Fibroblast of skin of left quadriceps (primary cell): ENCODE data around the gene KCNIP1.

Source experiments
- DNase-seq, 2 experiments: peaks; one replicate each; pipeline ENCODE4 v3.0.0-alpha.2; 2013; ENCODE audit warnings: low read depth in 2 of 2

The KCNIP1 gene

GRCh38 chr5:170483701-170484458 lies 19.9 kb upstream of the KCNIP1 start:
- DNase-seq, result no peak

- DNase-seq, result no peak
Measured at GRCh38 chr5:170484459-170484831, 19.4 kb upstream of the KCNIP1 start.

- no peak for DNase-seq
Measured at GRCh38 chr5:170484847-170485615, 18.8 kb upstream of the KCNIP1 start.

DNA sequence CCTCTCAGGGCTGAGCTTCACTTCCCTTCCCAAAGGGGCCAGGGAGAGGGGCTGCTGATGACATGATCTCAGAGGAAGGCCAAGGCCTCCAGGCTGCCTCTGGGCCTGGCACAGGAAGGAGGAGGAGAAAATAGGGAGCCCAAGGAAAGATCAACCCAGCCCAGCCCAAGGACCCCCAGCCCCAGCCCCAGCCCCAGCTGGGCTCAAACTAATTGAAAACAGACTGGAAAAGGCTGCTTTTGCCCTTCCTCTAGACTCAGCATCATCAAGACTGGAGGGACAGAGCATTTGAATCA lies 18.3 kb upstream of the KCNIP1 start:
- DNase-seq, result no peak

DNA sequence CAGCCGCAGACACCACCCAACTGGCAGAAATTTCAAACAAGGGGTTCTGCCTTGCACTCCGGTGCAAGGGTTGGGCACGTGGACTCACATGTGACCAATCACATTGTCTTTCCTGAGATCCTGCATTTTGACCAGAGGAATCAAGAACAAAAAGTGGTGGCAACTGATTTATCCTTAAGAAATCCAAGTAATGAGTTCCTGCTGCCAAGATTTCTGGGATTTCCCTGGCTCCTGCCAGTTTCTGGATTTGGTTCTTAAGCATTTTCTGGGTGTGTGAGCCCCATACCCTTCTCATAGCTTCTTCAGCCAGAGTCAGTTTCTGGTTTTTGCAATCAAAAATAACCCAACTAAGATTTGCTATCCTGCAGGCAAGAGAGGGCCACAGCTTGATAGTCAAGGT lies 17.4 kb upstream of the KCNIP1 start:
- DNase-seq, result no peak

GRCh38 chr5:170488570-170488969 lies 15.2 kb upstream of the KCNIP1 start:
- no peak for DNase-seq

DNA sequence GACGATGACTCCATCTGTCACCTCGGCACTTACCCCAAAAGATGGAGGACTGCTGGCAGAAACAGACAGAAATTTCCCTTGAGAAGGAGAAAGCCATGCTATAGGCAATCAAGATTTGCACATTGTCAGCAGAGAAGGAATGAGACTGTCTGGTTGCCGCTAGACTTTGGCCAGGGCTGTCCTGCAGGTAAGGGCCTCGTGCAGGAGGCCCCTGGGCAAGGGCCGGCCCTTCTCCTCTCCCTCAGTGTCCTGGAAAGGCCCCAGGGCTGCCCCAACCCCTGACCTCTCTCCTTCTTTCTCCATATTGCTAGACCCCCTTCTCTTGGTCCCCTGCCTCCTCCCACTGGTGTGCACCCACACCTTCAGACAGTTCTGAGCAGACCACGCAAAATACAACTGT lies 14.6 kb upstream of the KCNIP1 start:
- DNase-seq, result no peak

DNA sequence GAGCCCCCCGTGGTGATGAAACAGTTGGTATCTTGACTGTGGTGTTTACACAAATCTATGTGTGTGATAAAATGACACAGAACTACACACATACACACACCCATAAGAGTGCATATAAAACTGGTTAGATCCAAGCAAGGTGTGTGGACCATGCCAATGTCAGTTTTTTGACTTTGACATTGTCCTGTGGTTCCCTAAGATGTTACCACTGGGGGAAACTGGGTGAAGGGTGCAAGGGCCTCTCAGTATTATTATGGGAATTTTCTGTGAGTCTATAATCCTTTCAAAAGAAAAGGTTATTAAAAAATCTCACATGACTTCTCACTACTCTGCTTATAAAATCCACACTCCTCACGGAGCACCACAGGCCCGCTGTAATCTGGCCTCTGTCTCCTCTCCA lies 13.4 kb upstream of the KCNIP1 start:
- no peak for DNase-seq

DNA sequence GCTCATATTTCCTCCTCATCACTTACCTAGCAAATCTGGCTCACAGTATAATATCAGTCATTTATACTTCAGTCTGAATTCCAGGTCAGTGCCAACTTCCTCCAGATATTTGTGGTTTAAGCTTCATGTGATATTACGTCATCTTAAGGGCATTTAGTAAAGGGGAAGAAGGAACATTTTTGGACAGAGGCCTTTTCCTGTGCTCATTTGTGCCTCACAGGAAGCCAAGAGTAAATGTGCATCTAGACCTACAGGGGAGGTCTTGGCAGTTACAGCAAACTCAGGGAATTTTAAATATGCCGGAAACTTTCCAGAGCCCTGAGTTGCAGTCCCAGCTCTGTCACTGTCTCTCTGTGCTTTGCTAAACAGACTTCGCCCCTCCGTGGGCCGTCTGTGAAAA lies 12.3 kb upstream of the KCNIP1 start:
- DNase-seq, result peak; percentile 85

DNA sequence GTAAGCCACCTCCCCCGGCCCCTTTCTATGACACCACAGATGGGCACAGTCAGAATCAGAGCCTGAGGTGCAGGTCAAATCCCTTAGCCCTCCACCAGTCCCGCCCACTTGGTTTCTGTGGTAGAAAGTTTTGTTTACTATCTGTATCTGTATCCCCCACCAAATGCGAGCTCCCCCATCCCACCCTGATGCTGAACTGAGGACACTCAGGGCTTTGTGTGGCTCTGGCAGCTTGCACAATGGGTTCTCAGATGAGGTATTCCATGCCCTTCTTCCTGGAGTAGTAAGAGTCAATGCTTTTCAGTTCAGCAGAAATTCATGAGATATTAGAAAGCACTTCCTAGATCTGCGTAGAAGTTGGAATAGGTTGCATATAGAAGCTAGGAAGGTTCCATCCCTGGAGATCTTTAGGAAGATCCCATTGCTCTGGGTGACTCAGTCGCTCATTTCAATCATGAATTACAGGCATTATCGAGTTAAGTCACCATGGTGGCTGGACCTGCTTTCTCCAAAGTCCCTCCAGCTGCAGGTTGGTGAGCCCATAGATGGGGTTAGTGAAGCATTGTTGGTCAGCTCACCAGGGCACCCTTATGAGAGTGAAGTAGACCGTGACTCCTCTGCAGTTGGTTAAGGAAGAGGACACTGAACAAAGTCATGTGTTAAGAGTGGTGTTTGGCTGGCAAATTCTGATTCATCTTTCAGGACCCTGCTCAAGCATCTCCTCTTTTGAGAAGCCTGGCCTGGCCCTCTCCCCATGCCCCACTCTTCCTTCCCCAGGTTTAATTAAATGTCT lies 10.6 kb upstream of the KCNIP1 start:
- DNase-seq, result no peak

DNA sequence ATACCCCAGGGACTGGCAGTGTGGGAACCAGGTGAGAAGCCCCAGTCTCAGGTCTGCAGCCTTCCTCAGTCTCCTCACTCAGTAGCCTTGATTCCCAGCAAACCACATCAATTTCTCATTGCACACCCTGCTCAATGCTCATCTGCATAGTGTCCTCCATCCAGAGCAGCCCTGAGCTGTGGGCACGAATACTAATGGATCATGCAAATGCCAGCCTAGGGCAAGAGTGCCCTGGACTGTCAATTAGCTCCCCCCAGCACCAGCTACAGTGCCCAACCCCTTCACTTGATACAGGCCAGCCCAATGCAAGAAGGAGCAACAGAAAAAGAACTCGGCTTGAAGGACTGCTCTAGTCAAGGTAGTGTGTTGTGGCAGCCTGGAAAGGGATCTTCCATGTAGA lies 9.8 kb upstream of the KCNIP1 start:
- no peak for DNase-seq

DNA sequence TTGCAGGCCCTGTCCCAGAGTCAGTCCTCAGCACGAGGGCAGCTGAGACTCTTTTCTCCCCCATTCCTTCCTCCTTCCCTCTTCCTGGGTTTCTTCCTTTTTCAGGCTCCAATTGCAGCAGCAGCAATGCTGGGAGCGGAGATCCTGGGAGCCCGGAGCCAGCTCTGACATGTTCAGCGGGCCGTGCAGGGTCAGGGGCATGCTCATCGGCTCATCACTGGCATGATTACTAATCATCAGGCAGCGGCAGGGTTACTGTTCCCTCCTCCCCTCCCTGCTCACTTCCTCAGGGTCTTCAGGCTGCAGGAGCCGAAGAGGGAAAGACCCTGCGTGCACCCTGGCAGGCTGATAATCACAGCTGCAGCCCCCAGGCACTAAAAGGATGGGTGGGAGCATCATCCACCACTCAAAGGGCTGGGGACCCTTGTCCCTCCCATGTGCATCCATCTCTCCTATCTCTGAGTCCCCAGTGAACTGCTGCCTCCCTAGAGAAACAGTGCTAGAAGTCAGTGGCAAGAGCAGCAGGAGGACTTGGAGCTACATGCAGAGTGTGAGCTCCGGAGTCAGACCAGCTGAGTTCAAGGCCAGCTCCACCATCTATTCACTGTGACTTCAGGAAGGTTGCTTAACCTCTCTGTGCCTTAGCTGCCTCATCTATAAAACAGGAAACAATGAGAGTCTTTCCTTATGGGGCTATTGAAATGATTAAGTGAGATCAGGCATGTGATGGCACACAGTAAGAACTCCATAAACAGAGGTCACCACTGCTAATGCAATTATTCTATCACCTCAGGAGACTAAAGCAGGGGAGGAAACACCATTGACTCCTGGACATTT lies 7.8 kb upstream of the KCNIP1 start:
- no peak for DNase-seq

GRCh38 chr5:170496662-170497028 lies 7.2 kb upstream of the KCNIP1 start:
- DNase-seq, result no peak

- DNase-seq, result no peak
Measured at GRCh38 chr5:170497311-170498038, 6.3 kb upstream of the KCNIP1 start.

- no peak for DNase-seq
Measured at GRCh38 chr5:170498811-170499351, 4.9 kb upstream of the KCNIP1 start.

GRCh38 chr5:170499621-170500020 lies 4.2 kb upstream of the KCNIP1 start:
- no peak for DNase-seq

GRCh38 chr5:170501361-170501760 lies 2.5 kb upstream of the KCNIP1 start:
- no peak for DNase-seq

GRCh38 chr5:170501931-170502330 lies 1.9 kb upstream of the KCNIP1 start:
- DNase-seq, result no peak

GRCh38 chr5:170504616-170505266 lies 921 bp downstream of the KCNIP1 start:
- no peak for DNase-seq

GRCh38 chr5:170508036-170508435 lies 4.2 kb downstream of the KCNIP1 start:
- no peak for DNase-seq
